GM08714 (cell line): ENCODE data around the gene GRAMD2B.
"Not testable (repeated sequence)": the region's sequence is repeated elsewhere in the genome, so short reads cannot be mapped to it uniquely, and the experiment has no call there.

Source experiments
- H3K4me3 ChIP-seq: fragments of 200-500 bp; sonication (Bioruptor generic); 2 replicates; pipeline ENCODE4 v1.5.1; 2014; ENCODE audit warnings: mild to moderate bottlenecking, low read length, inconsistent platforms
- ZNF274 ChIP-seq: IDR thresholded peaks from 2 replicates; pipeline ENCODE4 v1.6.1; 2012; ENCODE audit warnings: mild to moderate bottlenecking, low read depth, low read length

The GRAMD2B gene

GRCh38 chr5:126422994-126423788, at the start of gene GRAMD2B:
TSS of gene GRAMD2B (plus strand) at chr5:126423409. CDS start at chr5:126423607, 198 bp downstream.
- peak within 1 kb of the TSS; percentile 95 for H3K4me3 ChIP-seq
- no peak for TF ChIP-seq ZNF274

- TF ChIP-seq ZNF274: no peak
- H3K4me3 ChIP-seq: no peak overlapping the region
These were observed 49.1 kb upstream of the GRAMD2B start for GRCh38 chr5:126374109-126374416.

- no peak overlapping the region for H3K4me3 ChIP-seq
- no peak for TF ChIP-seq ZNF274
These were observed 46.8 kb upstream of the GRAMD2B start for GRCh38 chr5:126376443-126376842.

GRCh38 chr5:126377424-126377823, 45.8 kb upstream of the GRAMD2B start:
- H3K4me3 ChIP-seq: no peak overlapping the region
- no peak for TF ChIP-seq ZNF274

- not testable (repeated sequence) for H3K4me3 ChIP-seq
These were observed 42.9 kb upstream of the GRAMD2B start for GRCh38 chr5:126380316-126380715.

- H3K4me3 ChIP-seq: no peak overlapping the region
- TF ChIP-seq ZNF274: no peak
These were observed 40.0 kb upstream of the GRAMD2B start for GRCh38 chr5:126383246-126383645.

- no peak overlapping the region for H3K4me3 ChIP-seq
- TF ChIP-seq ZNF274: no peak
These were observed 39.4 kb upstream of the GRAMD2B start for GRCh38 chr5:126383776-126384175.

GRCh38 chr5:126384985-126385384, 38.2 kb upstream of the GRAMD2B start:
- TF ChIP-seq ZNF274: no peak
- H3K4me3 ChIP-seq: no peak overlapping the region

GRCh38 chr5:126385524-126386502, 37.4 kb upstream of the GRAMD2B start:
- TF ChIP-seq ZNF274: no peak

GRCh38 chr5:126389179-126389578, 34.0 kb upstream of the GRAMD2B start:
- TF ChIP-seq ZNF274: no peak
- H3K4me3 ChIP-seq: no peak overlapping the region

More at GRCh38 chr5:126385524-126386502, 37.4 kb upstream of the GRAMD2B start:
- H3K4me3 ChIP-seq: no peak overlapping the region

- no peak overlapping the region for H3K4me3 ChIP-seq
- no peak for TF ChIP-seq ZNF274
These were observed 33.2 kb upstream of the GRAMD2B start for GRCh38 chr5:126390051-126390450.

- no peak overlapping the region for H3K4me3 ChIP-seq
- TF ChIP-seq ZNF274: no peak
These were observed 31.8 kb upstream of the GRAMD2B start for GRCh38 chr5:126391386-126391785.

GRCh38 chr5:126394211-126394788, 28.9 kb upstream of the GRAMD2B start:
- H3K4me3 ChIP-seq: no peak overlapping the region
- TF ChIP-seq ZNF274: no peak

- no peak overlapping the region for H3K4me3 ChIP-seq
- TF ChIP-seq ZNF274: no peak
These were observed 28.0 kb upstream of the GRAMD2B start for GRCh38 chr5:126395198-126395597.
